Activated naive CD8-positive, alpha-beta T cell (primary cell): ENCODE results near the gene POU2F2.

ENCODE experiments used
- H3K27ac Mint-ChIP-seq: one replicate; pipeline ENCODE4 v1.8.0; 2021; ENCODE audit warnings: mixed read lengths
- H3K27me3 Mint-ChIP-seq: one replicate; pipeline ENCODE4 v1.8.0; 2021; ENCODE audit warnings: mixed read lengths
- H3K36me3 Mint-ChIP-seq: one replicate; pipeline ENCODE4 v1.8.0; 2021; ENCODE audit warnings: mixed read lengths
- H3K4me1 Mint-ChIP-seq: one replicate; pipeline ENCODE4 v1.8.0; 2021; ENCODE audit warnings: low read depth, mixed read lengths
- H3K4me3 Mint-ChIP-seq: one replicate; pipeline ENCODE4 v1.8.0; 2021; ENCODE audit warnings: mild to moderate bottlenecking, mixed read lengths
- H3K9me3 Mint-ChIP-seq: one replicate; pipeline ENCODE4 v1.8.0; 2021; ENCODE audit warnings: low read depth, mixed read lengths

POU2F2 gene

GRCh38 chr19:42149447-42150202 is 17.4 kb upstream of the POU2F2 start:
- Mint-ChIP-seq H3K36me3 (peaks cover 3% of the 10 kb centered on the region), H3K27ac (no peak overlapping the region), H3K4me3 (no peak overlapping the region), H3K27me3 (no peaks in the 10 kb centered on the region), H3K9me3 (no peaks in the 10 kb centered on the region), H3K4me1 (peaks cover 29% of the 10 kb centered on the region)

GRCh38 chr19:42148266-42148665 is 16.0 kb upstream of the POU2F2 start:
- Mint-ChIP-seq H3K27ac (no peak overlapping the region), H3K4me1 (peaks cover 21% of the 10 kb centered on the region), H3K27me3 (no peaks in the 10 kb centered on the region)

GRCh38 chr19:42143341-42144234 is 11.3 kb upstream of the POU2F2 start:
- no peak overlapping the region for H3K4me3 Mint-ChIP-seq
- H3K27ac Mint-ChIP-seq = no peak overlapping the region
- H3K4me1 Mint-ChIP-seq = peaks cover 10% of the 10 kb centered on the region
- H3K27me3 Mint-ChIP-seq = no peaks in the 10 kb centered on the region
- no peaks in the 10 kb centered on the region for H3K9me3 Mint-ChIP-seq
- peaks cover 13% of the 10 kb centered on the region for H3K36me3 Mint-ChIP-seq

More at GRCh38 chr19:42148266-42148665, 16.0 kb upstream of the POU2F2 start:
- no peak overlapping the region for H3K4me3 Mint-ChIP-seq
- H3K9me3 Mint-ChIP-seq = no peaks in the 10 kb centered on the region
- H3K36me3 Mint-ChIP-seq = peaks cover 10% of the 10 kb centered on the region

GRCh38 chr19:42140125-42140754 is 8.0 kb upstream of the POU2F2 start:
- Mint-ChIP-seq H3K36me3 (peaks cover 22% of the 10 kb centered on the region), H3K9me3 (no peaks in the 10 kb centered on the region), H3K27ac (no peak overlapping the region), H3K4me3 (no peak overlapping the region), H3K4me1 (peaks cover 9% of the 10 kb centered on the region), H3K27me3 (no peaks in the 10 kb centered on the region)

GRCh38 chr19:42134535-42135070 is 2.4 kb upstream of the POU2F2 start:
- peak overlapping the region; percentile 47 for H3K4me3 Mint-ChIP-seq
- no peaks in the 10 kb centered on the region for H3K27me3 Mint-ChIP-seq
- peak overlapping the region; percentile 74 for H3K27ac Mint-ChIP-seq
- H3K36me3 Mint-ChIP-seq = peaks cover 16% of the 10 kb centered on the region
- peaks cover 50% of the 10 kb centered on the region for H3K4me1 Mint-ChIP-seq
- H3K9me3 Mint-ChIP-seq = no peaks in the 10 kb centered on the region

- Mint-ChIP-seq H3K4me3 (peak overlapping the region; percentile 99), H3K27me3 (no peaks in the 10 kb centered on the region), H3K9me3 (no peaks in the 10 kb centered on the region), H3K27ac (peak overlapping the region; percentile 95), H3K4me1 (peaks cover 61% of the 10 kb centered on the region), H3K36me3 (peaks cover 10% of the 10 kb centered on the region)
Measured at GRCh38 chr19:42132851-42133528, 744 bp upstream of the POU2F2 start.

- H3K27me3 Mint-ChIP-seq = no peaks in the 10 kb centered on the region
- H3K4me3 Mint-ChIP-seq = peak overlapping the region; percentile 99
- H3K4me1 Mint-ChIP-seq = peaks cover 72% of the 10 kb centered on the region
- H3K9me3 Mint-ChIP-seq = no peaks in the 10 kb centered on the region
- peaks cover 6% of the 10 kb centered on the region for H3K36me3 Mint-ChIP-seq
- peak overlapping the region; percentile 95 for H3K27ac Mint-ChIP-seq
Measured at GRCh38 chr19:42131149-42132029, 857 bp downstream of the POU2F2 start.

GRCh38 chr19:42130254-42130573 is 2.0 kb downstream of the POU2F2 start:
- peak overlapping the region; percentile 90 for H3K4me3 Mint-ChIP-seq
- peak overlapping the region; percentile 92 for H3K27ac Mint-ChIP-seq
- peaks cover 6% of the 10 kb centered on the region for H3K36me3 Mint-ChIP-seq
- no peaks in the 10 kb centered on the region for H3K27me3 Mint-ChIP-seq
- H3K4me1 Mint-ChIP-seq = peaks cover 73% of the 10 kb centered on the region
- no peaks in the 10 kb centered on the region for H3K9me3 Mint-ChIP-seq

GRCh38 chr19:42129399-42130253 is 2.6 kb downstream of the POU2F2 start:
- peaks cover 7% of the 10 kb centered on the region for H3K36me3 Mint-ChIP-seq

GRCh38 chr19:42126574-42126973 is 5.7 kb downstream of the POU2F2 start:
- peak overlapping the region; percentile 77 for H3K27ac Mint-ChIP-seq
- no peak overlapping the region for H3K4me3 Mint-ChIP-seq
- no peaks in the 10 kb centered on the region for H3K27me3 Mint-ChIP-seq
- peaks cover 15% of the 10 kb centered on the region for H3K36me3 Mint-ChIP-seq
- no peaks in the 10 kb centered on the region for H3K9me3 Mint-ChIP-seq
- H3K4me1 Mint-ChIP-seq = peaks cover 80% of the 10 kb centered on the region

More at GRCh38 chr19:42129399-42130253, 2.6 kb downstream of the POU2F2 start:
- H3K9me3 Mint-ChIP-seq = no peaks in the 10 kb centered on the region
- peak overlapping the region; percentile 92 for H3K27ac Mint-ChIP-seq
- no peaks in the 10 kb centered on the region for H3K27me3 Mint-ChIP-seq
- peaks cover 75% of the 10 kb centered on the region for H3K4me1 Mint-ChIP-seq
- H3K4me3 Mint-ChIP-seq = peak overlapping the region; percentile 90

- peak overlapping the region; percentile 82 for H3K27ac Mint-ChIP-seq
- H3K9me3 Mint-ChIP-seq = no peaks in the 10 kb centered on the region
- no peaks in the 10 kb centered on the region for H3K27me3 Mint-ChIP-seq
- H3K4me1 Mint-ChIP-seq = peaks cover 81% of the 10 kb centered on the region
- H3K36me3 Mint-ChIP-seq = peaks cover 16% of the 10 kb centered on the region
- H3K4me3 Mint-ChIP-seq = peak overlapping the region; percentile 35
Measured at GRCh38 chr19:42125536-42125935, 6.7 kb downstream of the POU2F2 start.

GRCh38 chr19:42124386-42124901 is 7.8 kb downstream of the POU2F2 start:
- Mint-ChIP-seq H3K4me1 (peaks cover 79% of the 10 kb centered on the region), H3K9me3 (no peaks in the 10 kb centered on the region), H3K27ac (peak overlapping the region; percentile 81), H3K36me3 (peaks cover 11% of the 10 kb centered on the region), H3K27me3 (no peaks in the 10 kb centered on the region), H3K4me3 (peak overlapping the region; percentile 49)

- Mint-ChIP-seq H3K4me1 (peaks cover 79% of the 10 kb centered on the region), H3K27ac (peak overlapping the region; percentile 99)
Measured at GRCh38 chr19:42123765-42124164, 8.5 kb downstream of the POU2F2 start.

More at GRCh38 chr19:42123765-42124164, 8.5 kb downstream of the POU2F2 start:
- Mint-ChIP-seq H3K9me3 (no peaks in the 10 kb centered on the region), H3K36me3 (peaks cover 11% of the 10 kb centered on the region), H3K27me3 (no peaks in the 10 kb centered on the region), H3K4me3 (peak overlapping the region; percentile 94)
